HG02970 (cell line): Measurements from ENCODE around the gene PIK3CD.
"Not testable (repeated sequence)": the region's sequence is repeated elsewhere in the genome, so short reads cannot be mapped to it uniquely, and the experiment has no call there.

Source experiments
- ATAC-seq: cut with Tn5 transposase; IDR thresholded peaks from one replicate; pipeline ENCODE4 v1.9.1; 2021; ENCODE audit warnings: mild to moderate bottlenecking, moderate library complexity, moderate number of reproducible peaks; ENCODE audit not compliant: unreplicated experiment, low FRiP score

PIK3CD gene

GRCh38 chr1:9761855-9762254 lies 110.3 kb downstream of the PIK3CD start:
- ATAC-seq, result no peak

GRCh38 chr1:9762446-9762845 lies 110.9 kb downstream of the PIK3CD start:
- not testable (repeated sequence) for ATAC-seq

GRCh38 chr1:9763914-9764313 lies 112.4 kb downstream of the PIK3CD start:
- no peak for ATAC-seq

GRCh38 chr1:9764550-9764949 lies 113.0 kb downstream of the PIK3CD start:
- no peak for ATAC-seq

GRCh38 chr1:9766759-9767442 lies 115.4 kb downstream of the PIK3CD start:
- no peak for ATAC-seq

GRCh38 chr1:9767964-9768668 lies 116.6 kb downstream of the PIK3CD start:
- no peak for ATAC-seq

GRCh38 chr1:9768983-9769382 lies 117.5 kb downstream of the PIK3CD start:
- ATAC-seq, result no peak

GRCh38 chr1:9770298-9770697 lies 118.8 kb downstream of the PIK3CD start:
- ATAC-seq, result no peak

- ATAC-seq, result no peak
These were observed 123.5 kb downstream of the PIK3CD start for GRCh38 chr1:9774712-9775679.

GRCh38 chr1:9776685-9777084 lies 125.2 kb downstream of the PIK3CD start:
- no peak for ATAC-seq
